Measurements from ENCODE around the gene PAEP. TPM values are rescaled to one million over a fixed set of nuclear protein-coding genes. Genes with fewer than 3 reads are reported as not detected.

PAEP gene
- total and polyA plus RNA-seq, 5 experiments from 2014 or later, result not detected

DNA sequence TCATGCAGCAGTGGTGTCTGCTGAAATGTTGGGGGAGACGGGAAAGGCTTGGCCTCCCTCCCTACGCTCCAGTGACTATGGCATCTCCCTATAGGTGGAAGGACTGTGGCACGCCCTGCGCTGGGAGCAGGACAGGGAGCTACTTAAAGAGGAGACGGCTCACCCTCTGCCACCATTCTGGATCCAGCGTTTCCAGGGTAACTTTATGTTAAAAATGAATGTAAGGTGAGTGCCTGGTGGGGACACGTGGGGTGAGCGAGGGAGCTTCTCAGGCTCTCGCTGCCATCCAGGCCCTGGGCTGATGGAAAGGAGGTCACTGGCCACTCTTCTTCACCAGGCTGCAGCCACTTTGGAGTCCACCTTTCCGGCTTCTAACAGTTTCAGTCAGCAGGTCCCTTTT, 15.7 kb downstream of the PAEP start:
- Mint-ChIP-seq H3K4me1 (no peaks in the 10 kb centered on the region), H3K27ac (no peak overlapping the region), H3K9me3 (no peaks in the 10 kb centered on the region), H3K36me3 (no peaks in the 10 kb centered on the region), H3K27me3 (peaks cover 2 to 18% (median 8%) of the 10 kb centered on the region in 5 donors), H3K4me3 (no peak overlapping the region)
- POLR2A ChIA-PET, result no interaction called here
- no peak for DNase-seq
- ATAC-seq, result no peak

- POLR2A ChIA-PET, result no interaction called here
- Mint-ChIP-seq H3K36me3 (no peaks in the 10 kb centered on the region), H3K9me3 (no peaks in the 10 kb centered on the region), H3K27me3 (peaks cover 3 to 20% (median 8%) of the 10 kb centered on the region in 5 donors), H3K4me1 (no peaks in the 10 kb centered on the region), H3K27ac (no peak overlapping the region), H3K4me3 (no peak overlapping the region)
- ATAC-seq, result no peak
- DNase-seq, result no peak
Observed at GRCh38 chr9:135579356-135579755, 17.8 kb downstream of the PAEP start.

DNA sequence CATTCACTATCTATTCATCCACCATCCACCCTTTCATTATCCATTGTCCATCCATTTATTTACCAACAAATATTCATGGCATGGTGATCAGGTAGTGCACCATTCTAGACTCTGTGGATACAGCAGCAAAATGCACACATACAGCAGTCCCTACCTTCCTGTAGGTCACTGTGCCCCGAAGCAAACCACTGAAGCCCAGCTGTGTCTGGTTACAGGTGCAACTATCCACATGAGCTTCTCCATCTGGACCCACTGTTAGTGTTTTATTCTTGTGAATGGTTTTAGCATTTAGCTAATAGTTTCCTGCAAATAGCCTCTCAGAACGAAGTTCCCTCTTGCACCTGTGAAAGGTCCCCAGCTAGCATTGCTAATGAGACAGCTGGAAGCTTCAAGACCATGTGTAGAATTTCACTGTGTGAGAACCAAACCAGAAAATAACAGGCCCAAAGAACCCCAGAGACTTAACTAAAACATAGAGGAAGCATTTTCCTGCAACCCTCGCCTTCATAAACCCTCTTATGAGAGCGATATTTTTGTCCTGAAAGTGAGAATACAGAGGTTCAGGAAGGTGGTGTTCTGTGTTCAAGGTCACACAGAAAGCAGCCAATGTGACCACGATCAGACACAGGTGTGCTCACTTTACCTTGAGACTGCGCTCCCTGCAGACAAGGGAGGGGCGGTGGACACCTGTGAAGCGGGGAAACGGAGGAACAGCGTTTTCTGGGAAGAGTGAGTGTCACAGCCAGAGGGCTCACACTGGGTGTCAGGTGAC, 18.5 kb downstream of the PAEP start:
- POLR2A ChIA-PET, result no interaction called here

GRCh38 chr9:135580664-135581380, 19.3 kb downstream of the PAEP start:
- ATAC-seq, result no peak

More for the DNA sequence above, 18.5 kb downstream of the PAEP start:
- ATAC-seq (no peak), DNase-seq (no peak)
- no peak overlapping the region for H3K4me3 Mint-ChIP-seq
- H3K27me3 Mint-ChIP-seq, result peaks cover 2 to 27% (median 6%) of the 10 kb centered on the region in 5 donors
- H3K9me3 Mint-ChIP-seq, result no peaks in the 10 kb centered on the region
- H3K36me3 Mint-ChIP-seq, result no peaks in the 10 kb centered on the region
- H3K4me1 Mint-ChIP-seq, result peaks cover 0 to 2% (median 0%) of the 10 kb centered on the region in 4 donors
- H3K27ac Mint-ChIP-seq, result no peak overlapping the region

DNA sequence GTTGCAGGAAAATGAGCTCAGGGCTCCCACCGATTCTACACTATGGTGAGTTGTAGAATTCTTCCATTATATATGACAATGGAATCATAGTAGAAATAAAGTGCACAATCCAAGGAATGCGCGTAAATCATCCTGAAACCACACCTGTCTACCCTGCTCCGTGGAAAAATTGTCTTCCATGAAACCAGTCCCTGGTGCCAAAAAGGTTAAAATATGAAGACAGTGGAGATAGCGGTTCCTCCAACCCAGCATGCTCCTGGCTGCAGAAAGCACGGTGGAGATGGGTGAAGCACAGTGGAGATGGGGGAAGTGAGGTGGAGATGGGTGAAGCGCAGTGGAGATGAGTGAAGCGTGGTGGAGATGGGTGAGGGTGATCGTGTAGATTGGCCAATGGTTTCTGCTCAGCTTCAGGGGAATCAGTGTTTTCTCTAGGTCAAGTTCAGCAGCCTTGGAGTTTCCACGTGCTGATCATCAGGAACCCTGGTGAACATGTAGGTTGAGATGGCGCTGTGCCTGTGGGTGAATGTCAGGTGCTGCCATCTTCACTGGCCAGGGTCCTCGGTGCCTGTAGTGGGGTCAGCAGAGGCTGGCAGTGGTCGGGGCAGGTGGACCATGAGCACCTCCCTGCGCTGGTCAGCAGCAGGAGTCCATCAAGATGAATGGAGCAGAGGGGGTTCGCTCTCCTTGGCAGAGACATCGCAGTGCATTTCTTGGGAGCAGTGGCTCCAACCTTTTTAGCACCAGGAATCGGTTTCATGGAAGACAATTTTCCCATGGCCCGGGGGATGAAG, 20.3 kb downstream of the PAEP start:
- Mint-ChIP-seq H3K27me3 (peaks cover 3 to 24% (median 4%) of the 10 kb centered on the region in 5 donors), H3K4me3 (no peak overlapping the region), H3K27ac (no peak overlapping the region), H3K4me1 (peaks cover 0 to 2% (median 0%) of the 10 kb centered on the region in 4 donors), H3K36me3 (no peaks in the 10 kb centered on the region), H3K9me3 (no peaks in the 10 kb centered on the region)
- ATAC-seq, result no peak
- POLR2A ChIA-PET, result no interaction called here
- DNase-seq, result no peak

More at GRCh38 chr9:135580664-135581380, 19.3 kb downstream of the PAEP start:
- no peak overlapping the region for H3K27ac Mint-ChIP-seq
- H3K4me3 Mint-ChIP-seq, result no peak overlapping the region
- no peaks in the 10 kb centered on the region for H3K9me3 Mint-ChIP-seq
- POLR2A ChIA-PET, result no interaction called here
- H3K27me3 Mint-ChIP-seq, result peaks cover 2 to 29% (median 6%) of the 10 kb centered on the region in 5 donors
- no peaks in the 10 kb centered on the region for H3K36me3 Mint-ChIP-seq
- peaks cover 0 to 2% (median 0%) of the 10 kb centered on the region in 4 donors for H3K4me1 Mint-ChIP-seq
- no peak for DNase-seq

GRCh38 chr9:135582541-135582940, 21.0 kb downstream of the PAEP start:
- Mint-ChIP-seq H3K4me1 (peaks cover 0 to 2% (median 0%) of the 10 kb centered on the region in 4 donors), H3K9me3 (no peaks in the 10 kb centered on the region), H3K4me3 (no peak overlapping the region), H3K27ac (no peak overlapping the region), H3K27me3 (peaks cover 3 to 20% (median 4%) of the 10 kb centered on the region in 5 donors), H3K36me3 (no peaks in the 10 kb centered on the region)
- POLR2A ChIA-PET, result no interaction called here
- DNase-seq (no peak), ATAC-seq (no peak)

- H3K4me1 Mint-ChIP-seq, result peaks cover 0 to 2% (median 0%) of the 10 kb centered on the region in 4 donors
- ATAC-seq, result no peak
- no peaks in the 10 kb centered on the region for H3K9me3 Mint-ChIP-seq
- POLR2A ChIA-PET, result no interaction called here
- H3K36me3 Mint-ChIP-seq, result no peaks in the 10 kb centered on the region
- DNase-seq, result no peak
- peaks cover 3 to 20% (median 4%) of the 10 kb centered on the region in 5 donors for H3K27me3 Mint-ChIP-seq
- H3K27ac Mint-ChIP-seq, result no peak overlapping the region
- H3K4me3 Mint-ChIP-seq, result no peak overlapping the region
Observed at GRCh38 chr9:135582966-135583687, 21.6 kb downstream of the PAEP start.

GRCh38 chr9:135583688-135584011, 22.1 kb downstream of the PAEP start:
- Mint-ChIP-seq H3K27ac (peak overlapping the region in 1 of 10 donors; percentile 25), H3K4me1 (peaks cover 0 to 2% (median 0%) of the 10 kb centered on the region in 4 donors), H3K36me3 (no peaks in the 10 kb centered on the region), H3K27me3 (peaks cover 3 to 20% (median 4%) of the 10 kb centered on the region in 5 donors), H3K9me3 (no peaks in the 10 kb centered on the region), H3K4me3 (no peak overlapping the region)
- POLR2A ChIA-PET, result no interaction called here
- DNase-seq (no peak), ATAC-seq (no peak)

DNA sequence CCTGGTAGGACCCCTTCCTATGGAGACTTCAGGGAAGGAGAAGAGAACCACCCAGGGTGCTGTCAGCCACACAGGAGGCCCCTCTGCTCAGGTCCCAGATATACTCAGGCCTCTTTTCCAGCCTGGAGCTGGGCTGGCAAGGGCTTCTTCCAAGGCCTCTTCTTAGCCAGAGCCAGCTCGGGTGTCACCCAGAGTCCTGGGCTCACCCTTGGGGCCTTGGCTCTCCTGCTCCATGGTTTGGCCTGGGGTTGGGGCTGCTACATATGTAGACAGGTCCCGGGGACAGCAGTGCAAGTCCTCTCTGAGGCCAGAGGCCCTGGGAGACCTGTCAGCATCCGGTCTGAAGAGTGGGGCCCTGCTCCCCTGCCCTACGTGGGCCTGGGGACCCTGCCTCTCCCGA, 22.8 kb downstream of the PAEP start:
- H3K27ac Mint-ChIP-seq, result no peak overlapping the region
- DNase-seq (no peak), ATAC-seq (no peak)
- H3K27me3 Mint-ChIP-seq, result peaks cover 3 to 20% (median 4%) of the 10 kb centered on the region in 5 donors
- no peaks in the 10 kb centered on the region for H3K36me3 Mint-ChIP-seq
- H3K9me3 Mint-ChIP-seq, result no peaks in the 10 kb centered on the region
- POLR2A ChIA-PET, result no interaction called here
- H3K4me3 Mint-ChIP-seq, result no peak overlapping the region
- H3K4me1 Mint-ChIP-seq, result peaks cover 0 to 2% (median 0%) of the 10 kb centered on the region in 4 donors

DNA sequence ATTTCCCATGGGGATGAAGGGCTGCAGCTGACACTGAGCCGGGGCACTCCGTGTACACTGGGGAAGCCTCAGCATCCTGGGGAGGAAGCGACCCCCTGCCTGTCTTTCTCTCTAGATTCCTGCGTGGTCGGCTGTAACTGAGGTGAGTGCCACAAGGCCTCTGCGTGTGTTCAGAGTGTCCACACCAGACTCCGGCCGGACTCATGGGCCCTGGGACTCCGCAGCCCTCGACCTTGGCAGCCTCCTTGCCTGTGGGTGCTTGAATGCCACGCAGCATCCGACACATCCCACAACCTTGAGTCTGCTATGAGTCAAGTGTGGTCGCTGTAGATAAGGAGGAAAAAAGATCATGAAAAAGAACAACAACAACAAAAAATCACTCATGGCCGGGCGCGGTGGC, 23.4 kb downstream of the PAEP start:
- peaks cover 0 to 2% (median 0%) of the 10 kb centered on the region in 4 donors for H3K4me1 Mint-ChIP-seq
- POLR2A ChIA-PET, result no interaction called here
- peaks cover 3 to 26% (median 9%) of the 10 kb centered on the region in 5 donors for H3K27me3 Mint-ChIP-seq
- H3K36me3 Mint-ChIP-seq, result no peaks in the 10 kb centered on the region
- H3K9me3 Mint-ChIP-seq, result no peaks in the 10 kb centered on the region
- no peak overlapping the region for H3K27ac Mint-ChIP-seq
- DNase-seq (no peak), ATAC-seq (no peak)
- no peak overlapping the region for H3K4me3 Mint-ChIP-seq

- no peaks in the 10 kb centered on the region for H3K36me3 Mint-ChIP-seq
- no peak overlapping the region for H3K4me3 Mint-ChIP-seq
- POLR2A ChIA-PET, result no interaction called here
- peak in 1 of 10 donors; percentile 43 for DNase-seq
- H3K27me3 Mint-ChIP-seq, result peaks cover 4 to 25% (median 16%) of the 10 kb centered on the region in 5 donors
- peaks cover 0 to 2% (median 0%) of the 10 kb centered on the region in 4 donors for H3K4me1 Mint-ChIP-seq
- no peak overlapping the region for H3K27ac Mint-ChIP-seq
- no peaks in the 10 kb centered on the region for H3K9me3 Mint-ChIP-seq
- no peak for ATAC-seq
Observed at GRCh38 chr9:135586601-135587109, 25.1 kb downstream of the PAEP start.

GRCh38 chr9:135587658-135588057, 26.1 kb downstream of the PAEP start:
- POLR2A ChIA-PET, result no interaction called here
- ATAC-seq, result no peak

More at GRCh38 chr9:135587658-135588057, 26.1 kb downstream of the PAEP start:
- Mint-ChIP-seq H3K9me3 (no peaks in the 10 kb centered on the region), H3K36me3 (no peaks in the 10 kb centered on the region), H3K27me3 (peaks cover 1 to 24% (median 16%) of the 10 kb centered on the region in 5 donors), H3K27ac (no peak overlapping the region), H3K4me1 (peaks cover 0 to 2% (median 0%) of the 10 kb centered on the region in 4 donors), H3K4me3 (no peak overlapping the region)
- peak in 1 of 10 donors; percentile 42 for DNase-seq
